ENCODE measurements around the gene CA10.

The CA10 gene

GRCh38 chr17:52079496-52079895, 79.0 kb downstream of the CA10 start:
- no peak overlapping the region for H3K9ac ChIP-seq (ENCODE audit: low read length)
- no peak overlapping the region for H3K27ac ChIP-seq (ENCODE audit: low read depth, low read length)
- no peaks in the 10 kb centered on the region for H3K36me3 ChIP-seq (ENCODE audit: control insufficient read depth, insufficient read depth, low read length)
- H3K4me1 ChIP-seq (ENCODE audit: control insufficient read depth, insufficient read depth, low read length), result no peaks in the 10 kb centered on the region
- no peaks in the 10 kb centered on the region for H3K27me3 ChIP-seq (ENCODE audit: control insufficient read depth, insufficient read depth, low read length)
- H3K4me3 ChIP-seq (ENCODE audit: low read length), result no peak overlapping the region

- Histone ChIP-seq H3K9ac (ENCODE audit: low read length) (no peak overlapping the region), H3K4me3 (ENCODE audit: low read length) (no peak overlapping the region), H3K27ac (ENCODE audit: low read depth, low read length) (no peak overlapping the region), H3K27me3 (ENCODE audit: control insufficient read depth, insufficient read depth, low read length) (no peaks in the 10 kb centered on the region), H3K4me1 (ENCODE audit: control insufficient read depth, insufficient read depth, low read length) (no peaks in the 10 kb centered on the region), H3K36me3 (ENCODE audit: control insufficient read depth, insufficient read depth, low read length) (no peaks in the 10 kb centered on the region)
These were observed 86.8 kb downstream of the CA10 start for GRCh38 chr17:52071712-52072111.

- no peaks in the 10 kb centered on the region for H3K36me3 ChIP-seq (ENCODE audit: control insufficient read depth, insufficient read depth, low read length)
- no peak overlapping the region for H3K9ac ChIP-seq (ENCODE audit: low read length)
- H3K27me3 ChIP-seq (ENCODE audit: control insufficient read depth, insufficient read depth, low read length), result no peaks in the 10 kb centered on the region
- H3K4me3 ChIP-seq (ENCODE audit: low read length), result no peak overlapping the region
- no peaks in the 10 kb centered on the region for H3K4me1 ChIP-seq (ENCODE audit: control insufficient read depth, insufficient read depth, low read length)
- H3K27ac ChIP-seq (ENCODE audit: low read depth, low read length), result no peak overlapping the region
These were observed 93.7 kb downstream of the CA10 start for GRCh38 chr17:52064791-52065211.

GRCh38 chr17:52049496-52049895, 109.0 kb downstream of the CA10 start:
- no peaks in the 10 kb centered on the region for H3K27me3 ChIP-seq (ENCODE audit: control insufficient read depth, insufficient read depth, low read length)
- no peaks in the 10 kb centered on the region for H3K4me1 ChIP-seq (ENCODE audit: control insufficient read depth, insufficient read depth, low read length)
- no peak overlapping the region for H3K27ac ChIP-seq (ENCODE audit: low read depth, low read length)
- no peak overlapping the region for H3K4me3 ChIP-seq (ENCODE audit: low read length)
- no peak overlapping the region for H3K9ac ChIP-seq (ENCODE audit: low read length)
- no peaks in the 10 kb centered on the region for H3K36me3 ChIP-seq (ENCODE audit: control insufficient read depth, insufficient read depth, low read length)

GRCh38 chr17:52049051-52049450, 109.5 kb downstream of the CA10 start:
- no peaks in the 10 kb centered on the region for H3K36me3 ChIP-seq (ENCODE audit: control insufficient read depth, insufficient read depth, low read length)
- H3K27me3 ChIP-seq (ENCODE audit: control insufficient read depth, insufficient read depth, low read length), result no peaks in the 10 kb centered on the region
- H3K4me1 ChIP-seq (ENCODE audit: control insufficient read depth, insufficient read depth, low read length), result no peaks in the 10 kb centered on the region
- no peak overlapping the region for H3K9ac ChIP-seq (ENCODE audit: low read length)
- no peak overlapping the region for H3K4me3 ChIP-seq (ENCODE audit: low read length)
- H3K27ac ChIP-seq (ENCODE audit: low read depth, low read length), result no peak overlapping the region

- no peaks in the 10 kb centered on the region for H3K36me3 ChIP-seq (ENCODE audit: control insufficient read depth, insufficient read depth, low read length)
- H3K4me1 ChIP-seq (ENCODE audit: control insufficient read depth, insufficient read depth, low read length), result no peaks in the 10 kb centered on the region
- no peak overlapping the region for H3K9ac ChIP-seq (ENCODE audit: low read length)
- no peak overlapping the region for H3K4me3 ChIP-seq (ENCODE audit: low read length)
- no peaks in the 10 kb centered on the region for H3K27me3 ChIP-seq (ENCODE audit: control insufficient read depth, insufficient read depth, low read length)
- no peak overlapping the region for H3K27ac ChIP-seq (ENCODE audit: low read depth, low read length)
These were observed 110.2 kb downstream of the CA10 start for GRCh38 chr17:52048137-52048898.

- Histone ChIP-seq H3K9ac (ENCODE audit: low read length) (no peak overlapping the region), H3K4me1 (ENCODE audit: control insufficient read depth, insufficient read depth, low read length) (no peaks in the 10 kb centered on the region), H3K27ac (ENCODE audit: low read depth, low read length) (no peak overlapping the region), H3K36me3 (ENCODE audit: control insufficient read depth, insufficient read depth, low read length) (no peaks in the 10 kb centered on the region), H3K27me3 (ENCODE audit: control insufficient read depth, insufficient read depth, low read length) (no peaks in the 10 kb centered on the region), H3K4me3 (ENCODE audit: low read length) (no peak overlapping the region)
These were observed 111.4 kb downstream of the CA10 start for GRCh38 chr17:52047086-52047485.

- H3K36me3 ChIP-seq (ENCODE audit: control insufficient read depth, insufficient read depth, low read length), result no peaks in the 10 kb centered on the region
- H3K4me1 ChIP-seq (ENCODE audit: control insufficient read depth, insufficient read depth, low read length), result no peaks in the 10 kb centered on the region
- H3K27me3 ChIP-seq (ENCODE audit: control insufficient read depth, insufficient read depth, low read length), result no peaks in the 10 kb centered on the region
- no peak overlapping the region for H3K4me3 ChIP-seq (ENCODE audit: low read length)
- H3K9ac ChIP-seq (ENCODE audit: low read length), result no peak overlapping the region
- no peak overlapping the region for H3K27ac ChIP-seq (ENCODE audit: low read depth, low read length)
These were observed 117.3 kb downstream of the CA10 start for GRCh38 chr17:52041123-52041617.

- no peaks in the 10 kb centered on the region for H3K36me3 ChIP-seq (ENCODE audit: control insufficient read depth, insufficient read depth, low read length)
- H3K27me3 ChIP-seq (ENCODE audit: control insufficient read depth, insufficient read depth, low read length), result no peaks in the 10 kb centered on the region
- no peak overlapping the region for H3K4me3 ChIP-seq (ENCODE audit: low read length)
- H3K27ac ChIP-seq (ENCODE audit: low read depth, low read length), result no peak overlapping the region
- no peak overlapping the region for H3K9ac ChIP-seq (ENCODE audit: low read length)
- no peaks in the 10 kb centered on the region for H3K4me1 ChIP-seq (ENCODE audit: control insufficient read depth, insufficient read depth, low read length)
These were observed 122.1 kb downstream of the CA10 start for GRCh38 chr17:52036416-52036815.

GRCh38 chr17:52035336-52035915, 123.1 kb downstream of the CA10 start:
- H3K27ac ChIP-seq (ENCODE audit: low read depth, low read length), result no peak overlapping the region

GRCh38 chr17:52032454-52032853, 126.1 kb downstream of the CA10 start:
- Histone ChIP-seq H3K4me1 (ENCODE audit: control insufficient read depth, insufficient read depth, low read length) (no peaks in the 10 kb centered on the region), H3K27me3 (ENCODE audit: control insufficient read depth, insufficient read depth, low read length) (no peaks in the 10 kb centered on the region), H3K9ac (ENCODE audit: low read length) (no peak overlapping the region), H3K36me3 (ENCODE audit: control insufficient read depth, insufficient read depth, low read length) (no peaks in the 10 kb centered on the region), H3K27ac (ENCODE audit: low read depth, low read length) (no peak overlapping the region), H3K4me3 (ENCODE audit: low read length) (no peak overlapping the region)

More at GRCh38 chr17:52035336-52035915, 123.1 kb downstream of the CA10 start:
- no peak overlapping the region for H3K4me3 ChIP-seq (ENCODE audit: low read length)
- no peak overlapping the region for H3K9ac ChIP-seq (ENCODE audit: low read length)
- H3K36me3 ChIP-seq (ENCODE audit: control insufficient read depth, insufficient read depth, low read length), result no peaks in the 10 kb centered on the region
- H3K4me1 ChIP-seq (ENCODE audit: control insufficient read depth, insufficient read depth, low read length), result no peaks in the 10 kb centered on the region
- no peaks in the 10 kb centered on the region for H3K27me3 ChIP-seq (ENCODE audit: control insufficient read depth, insufficient read depth, low read length)

GRCh38 chr17:52030052-52030451, 128.5 kb downstream of the CA10 start:
- H3K4me3 ChIP-seq (ENCODE audit: low read length), result no peak overlapping the region
- no peak overlapping the region for H3K9ac ChIP-seq (ENCODE audit: low read length)
- H3K27ac ChIP-seq (ENCODE audit: low read depth, low read length), result no peak overlapping the region
- no peaks in the 10 kb centered on the region for H3K27me3 ChIP-seq (ENCODE audit: control insufficient read depth, insufficient read depth, low read length)
- no peaks in the 10 kb centered on the region for H3K4me1 ChIP-seq (ENCODE audit: control insufficient read depth, insufficient read depth, low read length)
- no peaks in the 10 kb centered on the region for H3K36me3 ChIP-seq (ENCODE audit: control insufficient read depth, insufficient read depth, low read length)
